IPS-NIHi11 (cell line): ENCODE measurements around the gene LMBRD1.
"Not testable (repeated sequence)": the region's sequence is repeated elsewhere in the genome, so short reads cannot be mapped to it uniquely, and the experiment has no call there.

Experiments used
- DNase-seq: peaks from one replicate; pipeline ENCODE4 v3.0.0; 2012; ENCODE audit warnings: mixed read lengths, low spot score

Gene LMBRD1

GRCh38 chr6:69796642-69797390 is at the start of gene LMBRD1:
LMBRD1 (minus strand) TSS chr6:69797010; CDS start chr6:69796881, 129 bp downstream.
- peak; percentile 92 for DNase-seq

- no peak for DNase-seq
Measured at GRCh38 chr6:69846312-69846711, 49.5 kb upstream of the LMBRD1 start.

- no peak for DNase-seq
Measured at GRCh38 chr6:69843189-69843588, 46.4 kb upstream of the LMBRD1 start.

- DNase-seq, result no peak
Measured at GRCh38 chr6:69841862-69842261, 45.1 kb upstream of the LMBRD1 start.

- peak; percentile 29 for DNase-seq
Measured at GRCh38 chr6:69835414-69836179, 38.8 kb upstream of the LMBRD1 start.

- no peak for DNase-seq
Measured at GRCh38 chr6:69832558-69832957, 35.7 kb upstream of the LMBRD1 start.

GRCh38 chr6:69827276-69827893 is 30.6 kb upstream of the LMBRD1 start:
- no peak for DNase-seq

- DNase-seq, result no peak
Measured at GRCh38 chr6:69825904-69826303, 29.1 kb upstream of the LMBRD1 start.

- DNase-seq, result not testable (repeated sequence)
Measured at GRCh38 chr6:69824355-69824754, 27.5 kb upstream of the LMBRD1 start.

GRCh38 chr6:69820438-69820837 is 23.6 kb upstream of the LMBRD1 start:
- DNase-seq, result no peak

GRCh38 chr6:69820018-69820417 is 23.2 kb upstream of the LMBRD1 start:
- no peak for DNase-seq

GRCh38 chr6:69819138-69819537 is 22.3 kb upstream of the LMBRD1 start:
- DNase-seq, result no peak

GRCh38 chr6:69818223-69818930 is 21.6 kb upstream of the LMBRD1 start:
- no peak for DNase-seq

GRCh38 chr6:69817358-69817757 is 20.5 kb upstream of the LMBRD1 start:
- DNase-seq, result no peak

- no peak for DNase-seq
Measured at GRCh38 chr6:69816569-69816968, 19.8 kb upstream of the LMBRD1 start.

GRCh38 chr6:69816026-69816425 is 19.2 kb upstream of the LMBRD1 start:
- DNase-seq, result no peak

- DNase-seq, result no peak
Measured at GRCh38 chr6:69813508-69813907, 16.7 kb upstream of the LMBRD1 start.

- DNase-seq, result no peak
Measured at GRCh38 chr6:69812746-69813427, 16.1 kb upstream of the LMBRD1 start.

- DNase-seq, result peak; percentile 38
Measured at GRCh38 chr6:69802995-69803394, 6.2 kb upstream of the LMBRD1 start.

- DNase-seq, result no peak
Measured at GRCh38 chr6:69801711-69802110, 4.9 kb upstream of the LMBRD1 start.

- no peak for DNase-seq
Measured at GRCh38 chr6:69801225-69801624, 4.4 kb upstream of the LMBRD1 start.

GRCh38 chr6:69798796-69799195 is 2.0 kb upstream of the LMBRD1 start:
- not testable (repeated sequence) for DNase-seq
